Keratinocyte (primary cell): ENCODE data around the gene AP3M1. TPM values are rescaled to one million over a fixed set of nuclear protein-coding genes. Genes with fewer than 3 reads are reported as not detected.

ENCODE experiments used
- DNase-seq: peaks from one replicate; pipeline ENCODE4 v3.0.0-alpha.2; 2011; ENCODE audit warnings: low read depth, missing footprints, low spot score
- FAIRE-seq: peaks from 2 replicates; lab custom pipeline; 2011; peaks lifted over from hg19 to GRCh38; lab: Jason Lieb, UNC
- H2AFZ ChIP-seq: 2 replicates; pipeline ENCODE4 v1.6.0; 2012; ENCODE audit warnings: low read length, control low read depth, inconsistent platforms; ENCODE audit not compliant: control insufficient read depth
- H3K27ac ChIP-seq: 2 replicates; pipeline ENCODE4 v1.5.1; 2011; ENCODE audit warnings: low read length; ENCODE audit not compliant: control insufficient read depth, insufficient read depth
- H3K27me3 ChIP-seq: 3 replicates; pipeline ENCODE4 v1.6.0; 2011; ENCODE audit warnings: low read length; ENCODE audit not compliant: control insufficient read depth, insufficient read depth; ENCODE audit errors: extremely low read depth
- H3K36me3 ChIP-seq, 2 experiments: 2 replicates in 1 of 2; 3 replicates in 1 of 2; pipeline ENCODE4 v1.5.1; 2011; ENCODE audit warnings: low read length in 2 of 2, mild to moderate bottlenecking in 1 of 2; ENCODE audit not compliant: control insufficient read depth in 2 of 2, insufficient read depth in 2 of 2; ENCODE audit errors: extremely low read depth in 1 of 2
- H3K4me1 ChIP-seq: 3 replicates; pipeline ENCODE4 v1.5.1; 2011; ENCODE audit warnings: low read length; ENCODE audit not compliant: control insufficient read depth, insufficient read depth; ENCODE audit errors: extremely low read depth
- H3K4me2 ChIP-seq: 3 replicates; pipeline ENCODE4 v1.6.0; 2011; ENCODE audit warnings: low read depth, low read length; ENCODE audit not compliant: control insufficient read depth, insufficient read depth; ENCODE audit errors: extremely low read depth
- H3K4me3 ChIP-seq, 3 experiments: fragments of 200-600 bp in 1 of 3; sonication (generic) in 1 of 3; 2 replicates in 2 of 3; 3 replicates in 1 of 3; pipeline ENCODE4 v1.5.1; 2011 to 2016; ENCODE audit warnings: low read length in 3 of 3, mild to moderate bottlenecking in 3 of 3, control low read depth in 2 of 3, inconsistent platforms in 1 of 3, low read depth in 1 of 3, mixed read lengths in 1 of 3, mixed run types in 1 of 3, moderate library complexity in 1 of 3; ENCODE audit not compliant: control insufficient read depth in 2 of 3, insufficient read depth in 2 of 3; ENCODE audit errors: extremely low read depth in 1 of 3
- H3K79me2 ChIP-seq: 2 replicates; pipeline ENCODE4 v1.6.0; 2012; ENCODE audit warnings: low read length; ENCODE audit not compliant: control insufficient read depth, insufficient read depth
- H3K9ac ChIP-seq: 3 replicates; pipeline ENCODE4 v1.6.0; 2011; ENCODE audit warnings: low read length; ENCODE audit not compliant: control insufficient read depth, insufficient read depth; ENCODE audit errors: extremely low read depth
- H3K9me1 ChIP-seq: 3 replicates; pipeline ENCODE4 v1.6.0; 2011; ENCODE audit warnings: low read length; ENCODE audit not compliant: control insufficient read depth, insufficient read depth; ENCODE audit errors: extremely low read depth
- H3K9me3 ChIP-seq: 2 replicates; pipeline ENCODE4 v1.5.1; 2012; ENCODE audit warnings: low read depth, low read length; ENCODE audit not compliant: control insufficient read depth
- H4K20me1 ChIP-seq: 3 replicates; pipeline ENCODE4 v1.6.0; 2011; ENCODE audit warnings: low read length; ENCODE audit not compliant: control insufficient read depth, insufficient read depth; ENCODE audit errors: extremely low read depth
- EZH2 ChIP-seq: IDR thresholded peaks from one replicate; pipeline ENCODE4 v1.6.1; 2012; ENCODE audit warnings: inconsistent platforms, mild to moderate bottlenecking, low read length, moderate library complexity
- dilution Hi-C: fragments of 300-500 bp; cut with MboI; formaldehyde crosslinking; loops from one replicate; pipeline ENCODE4 v1.7.0; 2020; ENCODE audit warnings: low sequenced_read_pairs; ENCODE audit not compliant: extremely low pct_ligation_motif_present
- polyA plus RNA-seq, 5 experiments: library from polyadenylated mRNA; depleted of rRNA in 3 of 5; stranded (reverse) in 3 of 5; stranded (forward) in 1 of 5; unstranded in 1 of 5; fragments of >200 nt; gene quantifications; 1 replicate in 1 of 5; 2 replicates in 3 of 5; 3 replicates in 1 of 5; pipeline versions ENCODE4 v1.2.1 to v1.2.3, GENCODE V29; 2011 to 2012; ENCODE audit warnings: missing spikeins in 2 of 5, low read depth in 1 of 5, low replicate concordance in 1 of 5
- TF ChIP-seq, protein P1 (sequence below), 3 experiments: IDR thresholded peaks in 1 of 3; conservative IDR thresholded peaks in 1 of 3; optimal IDR thresholded peaks in 1 of 3; 2 replicates in 2 of 3; 3 replicates in 1 of 3; pipeline versions ENCODE3 to v1.5.1; 2011; ENCODE audit warnings: low read length in 3 of 3, mild to moderate bottlenecking in 3 of 3, moderate library complexity in 2 of 3, control low read depth in 1 of 3, inconsistent platforms in 1 of 3; ENCODE audit not compliant: insufficient read depth in 2 of 3; ENCODE audit errors: extremely low read depth in 1 of 3

The AP3M1 gene
- polyA plus RNA-seq, 1 donor (not counting 4 experiments of a cell fraction or from before 2014, with no cell fraction given) = 53.5 TPM

DNA sequence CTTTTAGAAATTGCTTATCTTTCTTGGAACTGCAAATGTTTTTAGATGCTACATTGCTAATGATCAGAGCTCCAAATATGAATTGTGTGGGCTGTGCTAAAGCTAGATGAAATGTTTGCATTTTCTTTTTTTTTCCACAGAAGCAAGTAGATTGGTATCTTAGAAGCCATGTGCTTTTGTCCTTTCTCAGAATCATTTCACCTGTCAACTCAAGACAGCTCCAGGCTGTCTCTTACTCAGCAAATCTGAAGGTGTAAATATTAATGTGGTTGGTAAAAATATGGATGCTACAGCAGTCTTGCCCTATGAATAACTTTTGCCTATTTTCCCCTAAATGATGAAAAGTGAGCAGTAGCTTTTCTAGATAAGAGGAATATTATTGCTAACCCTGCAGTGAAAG is 41.2 kb downstream of the AP3M1 start:
- Histone ChIP-seq H4K20me1 (peaks cover 6% of the 10 kb centered on the region), H3K9me3 (no peaks in the 10 kb centered on the region), H3K9ac (no peak overlapping the region), H3K4me3 (no peak overlapping the region), H3K27ac (no peak overlapping the region), H3K79me2 (no peaks in the 10 kb centered on the region), H2AFZ (no peak overlapping the region), H3K4me2 (no peak overlapping the region), H3K36me3 (peaks cover 57 to 64% of the 10 kb centered on the region in 2 experiments), H3K9me1 (no peaks in the 10 kb centered on the region), H3K27me3 (no peaks in the 10 kb centered on the region), H3K4me1 (peaks cover 17% of the 10 kb centered on the region)
- no peak for FAIRE-seq
- DNase-seq = no peak
- dilution Hi-C loops = no loop called here
- no peak for TF ChIP-seq EZH2
- TF ChIP-seq, protein P1, sequence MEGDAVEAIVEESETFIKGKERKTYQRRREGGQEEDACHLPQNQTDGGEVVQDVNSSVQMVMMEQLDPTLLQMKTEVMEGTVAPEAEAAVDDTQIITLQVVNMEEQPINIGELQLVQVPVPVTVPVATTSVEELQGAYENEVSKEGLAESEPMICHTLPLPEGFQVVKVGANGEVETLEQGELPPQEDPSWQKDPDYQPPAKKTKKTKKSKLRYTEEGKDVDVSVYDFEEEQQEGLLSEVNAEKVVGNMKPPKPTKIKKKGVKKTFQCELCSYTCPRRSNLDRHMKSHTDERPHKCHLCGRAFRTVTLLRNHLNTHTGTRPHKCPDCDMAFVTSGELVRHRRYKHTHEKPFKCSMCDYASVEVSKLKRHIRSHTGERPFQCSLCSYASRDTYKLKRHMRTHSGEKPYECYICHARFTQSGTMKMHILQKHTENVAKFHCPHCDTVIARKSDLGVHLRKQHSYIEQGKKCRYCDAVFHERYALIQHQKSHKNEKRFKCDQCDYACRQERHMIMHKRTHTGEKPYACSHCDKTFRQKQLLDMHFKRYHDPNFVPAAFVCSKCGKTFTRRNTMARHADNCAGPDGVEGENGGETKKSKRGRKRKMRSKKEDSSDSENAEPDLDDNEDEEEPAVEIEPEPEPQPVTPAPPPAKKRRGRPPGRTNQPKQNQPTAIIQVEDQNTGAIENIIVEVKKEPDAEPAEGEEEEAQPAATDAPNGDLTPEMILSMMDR (optimal IDR thresholded peaks at IDR 0.05 in 1 of 3, IDR thresholded peaks at IDR 0.05 in 1 of 3, conservative IDR thresholded peaks at IDR 0.05 in 1 of 3; ENCODE audit: extremely low read depth in 1 of 3, insufficient read depth in 2 of 3, low read length in 3 of 3) = no peak

DNA sequence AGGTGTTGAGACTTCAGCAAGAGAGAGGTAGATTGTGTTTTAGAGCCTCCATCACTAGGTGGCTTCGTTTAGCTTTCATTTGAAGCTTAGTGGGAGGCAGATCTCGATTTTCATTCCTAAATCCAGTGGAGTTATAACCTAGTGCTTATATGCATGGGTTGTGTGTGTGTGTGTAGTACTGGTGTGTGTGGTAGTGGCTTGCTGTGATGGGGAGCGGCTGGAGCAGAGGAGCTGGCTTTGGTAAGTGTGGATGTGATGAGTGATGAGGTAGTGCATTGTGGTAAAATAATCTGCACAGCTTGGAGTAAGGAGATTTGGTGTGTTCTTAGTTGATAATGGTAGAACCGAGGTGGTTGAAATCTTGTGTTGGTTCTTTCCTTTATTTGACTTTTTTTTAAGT is 43.2 kb downstream of the AP3M1 start:
- H3K4me1 ChIP-seq = no peaks in the 10 kb centered on the region
- H3K27me3 ChIP-seq = no peaks in the 10 kb centered on the region
- H3K4me3 ChIP-seq = no peak overlapping the region
- H3K9me3 ChIP-seq = no peaks in the 10 kb centered on the region
- H4K20me1 ChIP-seq = no peaks in the 10 kb centered on the region
- H3K9me1 ChIP-seq = no peaks in the 10 kb centered on the region
- DNase-seq (no peak), FAIRE-seq (no peak)
- H3K36me3 ChIP-seq = peaks cover 57 to 63% of the 10 kb centered on the region in 2 experiments
- no peak overlapping the region for H3K4me2 ChIP-seq
- no peak overlapping the region for H3K27ac ChIP-seq
- no peak for TF ChIP-seq EZH2
- TF ChIP-seq, protein P1 (optimal IDR thresholded peaks at IDR 0.05 in 1 of 3, IDR thresholded peaks at IDR 0.05 in 1 of 3, conservative IDR thresholded peaks at IDR 0.05 in 1 of 3; ENCODE audit: extremely low read depth in 1 of 3, insufficient read depth in 2 of 3, low read length in 3 of 3) = no peak
- dilution Hi-C loops = no loop called here
- H3K79me2 ChIP-seq = no peaks in the 10 kb centered on the region
- H3K9ac ChIP-seq = no peak overlapping the region
- H2AFZ ChIP-seq = no peak overlapping the region
